Activated naive CD8-positive, alpha-beta T cell treated with anti-CD3 and anti-CD28 coated beads for 36 hours (primary cell): ENCODE data around the gene ACER1. TPM values are rescaled to one million over a fixed set of nuclear protein-coding genes. Genes with fewer than 3 reads are reported as not detected.
"Not testable (repeated sequence)": the region's sequence is repeated elsewhere in the genome, so short reads cannot be mapped to it uniquely, and the experiment has no call there.

Source experiments
- DNase-seq: peaks from one replicate; pipeline ENCODE4 v3.0.0; 2021
- H3K27ac Mint-ChIP-seq: one replicate; pipeline ENCODE4 v1.8.0; 2022; ENCODE audit warnings: mild to moderate bottlenecking, moderate library complexity, mixed read lengths
- H3K27me3 Mint-ChIP-seq: one replicate; pipeline ENCODE4 v1.8.0; 2022; ENCODE audit warnings: mild to moderate bottlenecking, mixed read lengths
- H3K36me3 Mint-ChIP-seq: one replicate; pipeline ENCODE4 v1.8.0; 2021; ENCODE audit warnings: mild to moderate bottlenecking, mixed read lengths
- H3K4me1 Mint-ChIP-seq: one replicate; pipeline ENCODE4 v1.8.0; 2021; ENCODE audit warnings: mixed read lengths
- H3K4me3 Mint-ChIP-seq: one replicate; pipeline ENCODE4 v1.8.0; 2022; ENCODE audit warnings: mild to moderate bottlenecking, moderate library complexity, mixed read lengths
- H3K9me3 Mint-ChIP-seq: one replicate; pipeline ENCODE4 v1.8.0; 2022; ENCODE audit warnings: mixed read lengths
- total RNA-seq, 2 experiments: library from RNA; stranded (reverse); gene quantifications; one replicate each; pipeline ENCODE4 v1.2.3, GENCODE V29; 2021

Gene ACER1
- total RNA-seq, 2 experiments from 2014 or later: not detected

GRCh38 chr19:6362351-6362801, 29.0 kb upstream of the ACER1 start:
- H3K27ac Mint-ChIP-seq: peak overlapping the region; percentile 96
- peaks cover 10% of the 10 kb centered on the region for H3K4me1 Mint-ChIP-seq
- H3K27me3 Mint-ChIP-seq: no peaks in the 10 kb centered on the region
- peak; percentile 35 for DNase-seq
- H3K4me3 Mint-ChIP-seq: peak overlapping the region; percentile 99
- no peaks in the 10 kb centered on the region for H3K9me3 Mint-ChIP-seq
- H3K36me3 Mint-ChIP-seq: peaks cover 36% of the 10 kb centered on the region

- peaks cover 35% of the 10 kb centered on the region for H3K36me3 Mint-ChIP-seq
- peaks cover 10% of the 10 kb centered on the region for H3K4me1 Mint-ChIP-seq
- peak overlapping the region; percentile 99 for H3K4me3 Mint-ChIP-seq
- H3K27ac Mint-ChIP-seq: peak overlapping the region; percentile 96
- H3K9me3 Mint-ChIP-seq: no peaks in the 10 kb centered on the region
- H3K27me3 Mint-ChIP-seq: no peaks in the 10 kb centered on the region
- DNase-seq: no peak
Measured at GRCh38 chr19:6362027-6362350, 28.6 kb upstream of the ACER1 start.

GRCh38 chr19:6360857-6361216, 27.4 kb upstream of the ACER1 start:
- H3K36me3 Mint-ChIP-seq: peaks cover 28% of the 10 kb centered on the region
- not testable (repeated sequence) for H3K9me3 Mint-ChIP-seq, DNase-seq, H3K27me3 Mint-ChIP-seq, H3K4me1 Mint-ChIP-seq
- H3K27ac Mint-ChIP-seq: peak overlapping the region; percentile 96
- peak overlapping the region; percentile 99 for H3K4me3 Mint-ChIP-seq

GRCh38 chr19:6360445-6360844, 27.0 kb upstream of the ACER1 start:
- not testable (repeated sequence) for H3K9me3 Mint-ChIP-seq, DNase-seq, H3K4me3 Mint-ChIP-seq, H3K4me1 Mint-ChIP-seq, H3K27me3 Mint-ChIP-seq
- H3K36me3 Mint-ChIP-seq: peaks cover 24% of the 10 kb centered on the region
- peak overlapping the region; percentile 96 for H3K27ac Mint-ChIP-seq

DNA sequence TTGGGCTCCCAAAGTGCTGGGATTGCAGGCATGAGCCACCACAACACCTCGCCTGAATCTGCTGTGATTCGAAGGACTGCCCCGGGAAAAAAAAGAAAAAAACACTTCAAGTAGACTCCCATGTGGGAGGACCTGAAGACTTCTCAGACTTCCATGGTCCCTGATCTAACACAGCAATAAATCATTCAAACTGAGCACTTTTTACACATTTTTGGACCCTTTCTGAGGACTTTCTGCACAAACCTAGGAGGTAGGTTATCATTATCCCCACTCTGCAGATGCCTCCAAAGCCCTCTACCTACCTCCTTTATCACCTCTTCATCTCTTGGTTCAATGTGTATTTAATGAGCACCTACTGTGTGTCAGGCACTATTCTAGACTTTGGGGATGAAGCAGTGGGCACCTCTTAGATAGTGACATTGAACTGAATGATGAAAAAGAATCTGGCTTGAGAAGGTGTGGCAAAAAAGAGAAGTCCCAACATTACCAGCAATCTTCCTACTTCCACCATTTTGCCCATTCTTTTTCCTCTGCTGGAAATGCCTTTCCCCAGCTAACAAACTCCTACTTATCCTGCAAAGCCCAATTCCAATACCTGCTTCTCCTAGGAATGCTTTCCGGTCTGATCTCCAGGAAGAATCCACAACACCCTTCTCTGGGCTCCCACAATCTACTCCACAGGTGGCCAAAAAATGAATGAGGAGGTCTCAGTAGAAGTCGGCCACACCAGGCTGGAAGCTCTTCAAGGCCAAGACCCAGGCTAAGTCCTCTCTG, 26.3 kb upstream of the ACER1 start:
- Mint-ChIP-seq H3K27ac (no peak overlapping the region), H3K36me3 (peaks cover 20% of the 10 kb centered on the region), H3K4me1 (peaks cover 10% of the 10 kb centered on the region), H3K4me3 (no peak overlapping the region), H3K27me3 (no peaks in the 10 kb centered on the region), H3K9me3 (no peaks in the 10 kb centered on the region)
- DNase-seq: no peak

DNA sequence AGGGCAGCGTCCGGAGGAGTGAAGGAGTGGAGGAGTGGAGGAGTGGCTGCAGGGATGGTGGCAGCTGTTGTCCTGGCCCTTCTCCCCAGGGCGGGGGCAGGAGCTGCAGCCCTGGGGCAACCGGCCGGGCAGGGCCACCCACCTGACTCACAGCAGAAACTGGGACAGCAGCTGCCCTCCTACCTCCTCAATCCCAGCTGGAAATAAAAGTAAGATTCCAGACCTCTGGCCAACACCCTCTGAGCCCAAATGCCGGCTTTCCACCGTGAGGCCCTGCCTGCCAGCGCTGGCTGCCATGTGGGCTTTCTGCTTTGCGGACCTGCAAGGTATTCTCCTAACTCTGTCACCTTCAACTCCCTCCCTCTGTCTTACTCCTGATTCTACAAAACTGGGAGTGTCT, 24.6 kb upstream of the ACER1 start:
- H3K4me3 Mint-ChIP-seq: no peak overlapping the region
- no peak overlapping the region for H3K27ac Mint-ChIP-seq
- no peak for DNase-seq
- peaks cover 2% of the 10 kb centered on the region for H3K4me1 Mint-ChIP-seq
- H3K9me3 Mint-ChIP-seq: no peaks in the 10 kb centered on the region
- peaks cover 9% of the 10 kb centered on the region for H3K36me3 Mint-ChIP-seq
- H3K27me3 Mint-ChIP-seq: no peaks in the 10 kb centered on the region

DNA sequence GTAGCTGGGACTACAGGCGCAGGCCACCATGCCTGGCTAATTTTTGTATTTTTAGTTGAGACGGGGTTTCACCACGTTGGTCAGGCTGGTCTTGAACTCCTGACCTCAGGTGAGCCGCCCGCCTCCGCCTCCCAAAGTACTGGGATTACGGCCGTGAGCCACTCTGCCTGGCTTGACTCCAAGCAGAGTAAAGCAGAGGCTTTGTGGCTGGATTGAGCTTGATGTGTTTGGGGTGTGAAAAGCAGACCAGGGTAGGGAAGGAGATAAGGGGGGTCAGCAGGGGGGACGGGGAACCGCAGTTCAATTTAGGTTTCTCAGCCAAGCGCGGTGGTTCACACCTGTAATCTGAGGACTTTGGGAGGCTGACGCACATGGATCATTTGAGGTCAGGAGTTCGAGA, 23.8 kb upstream of the ACER1 start:
- no peak for DNase-seq
- H3K9me3 Mint-ChIP-seq: no peaks in the 10 kb centered on the region
- H3K27ac Mint-ChIP-seq: no peak overlapping the region
- no peaks in the 10 kb centered on the region for H3K4me1 Mint-ChIP-seq
- H3K4me3 Mint-ChIP-seq: no peak overlapping the region
- H3K27me3 Mint-ChIP-seq: no peaks in the 10 kb centered on the region
- peaks cover 9% of the 10 kb centered on the region for H3K36me3 Mint-ChIP-seq

DNA sequence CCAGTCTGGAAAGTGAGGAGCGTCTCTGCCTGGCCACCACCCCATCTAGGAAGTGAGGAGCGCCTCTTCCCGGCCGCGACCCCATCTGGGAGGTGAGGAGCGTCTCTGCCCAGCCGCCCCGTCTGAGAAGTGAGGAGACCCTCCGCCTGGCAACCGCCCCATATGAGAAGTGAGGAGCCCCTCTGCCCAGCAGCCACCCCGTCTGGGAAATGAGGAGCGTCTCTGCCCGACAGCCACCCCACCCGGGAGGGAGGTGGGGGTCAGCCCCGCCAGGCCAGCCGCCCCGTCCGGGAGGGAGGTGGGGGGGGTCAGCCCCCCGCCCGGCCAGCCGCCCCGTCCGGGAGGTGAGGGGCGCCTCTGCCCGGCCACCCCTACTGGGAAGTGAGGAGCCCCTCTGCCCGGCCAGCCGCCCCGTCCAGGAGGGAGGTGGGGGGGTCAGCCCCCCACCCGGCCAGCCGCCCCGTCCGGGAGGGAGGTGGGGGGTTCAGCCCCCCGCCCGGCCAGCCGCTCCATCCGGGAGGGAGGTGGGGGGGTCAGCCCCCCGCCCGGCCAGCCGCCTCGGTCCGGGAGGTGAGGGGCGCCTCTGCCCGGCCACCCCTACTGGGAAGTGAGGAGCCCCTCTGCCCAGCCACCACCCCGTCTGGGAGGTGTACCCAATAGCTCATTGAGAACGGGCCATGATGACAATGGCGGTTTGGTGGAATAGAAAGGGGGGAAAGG, 22.1 kb upstream of the ACER1 start:
- H3K27ac Mint-ChIP-seq, DNase-seq, H3K4me3 Mint-ChIP-seq, H3K27me3 Mint-ChIP-seq, H3K36me3 Mint-ChIP-seq, H3K9me3 Mint-ChIP-seq, H3K4me1 Mint-ChIP-seq: not testable (repeated sequence)

DNA sequence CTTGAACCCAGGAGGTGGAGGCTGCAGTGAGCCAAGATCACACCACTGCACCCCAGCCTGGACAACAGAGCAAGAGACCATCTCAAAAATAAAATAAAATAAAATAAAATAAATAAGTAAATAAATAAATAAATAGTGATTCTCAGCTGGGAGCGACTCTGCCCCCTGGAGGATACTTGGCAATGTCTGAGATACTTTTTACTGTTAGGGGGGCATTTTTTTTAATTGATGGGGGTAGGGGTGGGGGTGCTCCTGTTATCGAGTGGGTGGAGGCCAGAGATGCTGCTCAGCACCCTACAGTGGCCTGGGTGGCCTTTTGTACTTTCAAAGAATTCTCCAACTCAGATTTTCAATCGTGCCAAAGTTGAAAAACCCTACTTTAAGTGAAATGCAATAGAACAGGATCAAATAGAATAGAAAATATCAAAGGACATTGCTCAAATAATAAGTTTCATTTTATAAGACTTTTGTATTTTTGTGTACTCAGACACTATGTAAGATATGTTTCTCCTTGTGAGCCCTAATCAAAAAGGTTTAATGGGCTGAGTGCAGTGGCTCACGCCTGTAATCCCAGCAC, 20.8 kb upstream of the ACER1 start:
- Mint-ChIP-seq H3K27me3 (no peaks in the 10 kb centered on the region), H3K4me1 (no peaks in the 10 kb centered on the region), H3K27ac (no peak overlapping the region), H3K9me3 (no peaks in the 10 kb centered on the region), H3K36me3 (peaks cover 9% of the 10 kb centered on the region), H3K4me3 (no peak overlapping the region)
- DNase-seq: no peak

GRCh38 chr19:6352381-6353165, 19.2 kb upstream of the ACER1 start:
- Mint-ChIP-seq H3K36me3 (peaks cover 9% of the 10 kb centered on the region), H3K4me1 (no peaks in the 10 kb centered on the region)

GRCh38 chr19:6350688-6351087, 17.3 kb upstream of the ACER1 start:
- Mint-ChIP-seq H3K27ac (no peak overlapping the region), H3K4me1 (no peaks in the 10 kb centered on the region), H3K36me3 (peaks cover 9% of the 10 kb centered on the region), H3K4me3 (no peak overlapping the region), H3K27me3 (no peaks in the 10 kb centered on the region), H3K9me3 (no peaks in the 10 kb centered on the region)
- DNase-seq: no peak

More at GRCh38 chr19:6352381-6353165, 19.2 kb upstream of the ACER1 start:
- no peak for DNase-seq
- H3K9me3 Mint-ChIP-seq: no peaks in the 10 kb centered on the region
- H3K27ac Mint-ChIP-seq: no peak overlapping the region
- H3K27me3 Mint-ChIP-seq: no peaks in the 10 kb centered on the region
- H3K4me3 Mint-ChIP-seq: no peak overlapping the region

DNA sequence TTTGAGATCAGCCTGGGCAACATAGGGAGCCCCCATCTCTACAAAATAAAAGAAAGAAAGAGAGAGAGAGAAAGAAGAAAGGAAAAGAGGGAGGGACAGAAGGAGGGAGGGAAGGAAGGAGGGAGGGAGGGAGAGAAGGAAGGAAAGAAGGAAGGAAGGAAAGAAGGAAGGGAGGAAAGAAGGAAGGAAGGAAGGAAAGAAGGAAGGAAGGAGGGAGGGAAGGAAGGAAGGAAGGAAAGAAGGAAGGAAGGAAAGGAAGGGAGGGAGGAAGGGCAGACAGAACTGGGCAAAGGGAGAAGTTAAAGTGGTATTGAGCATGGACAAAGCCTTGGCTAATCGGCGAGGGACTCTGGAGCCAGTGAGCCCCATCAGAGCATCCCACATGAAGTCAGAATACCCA, 15.9 kb upstream of the ACER1 start:
- not testable (repeated sequence) for H3K36me3 Mint-ChIP-seq

GRCh38 chr19:6343462-6343861, 10.1 kb upstream of the ACER1 start:
- Mint-ChIP-seq H3K27me3 (no peaks in the 10 kb centered on the region), H3K4me1 (peaks cover 10% of the 10 kb centered on the region), H3K9me3 (peaks cover 7% of the 10 kb centered on the region), H3K27ac (no peak overlapping the region), H3K4me3 (no peak overlapping the region), H3K36me3 (peaks cover 10% of the 10 kb centered on the region)
- DNase-seq: no peak

More for the DNA sequence above, 15.9 kb upstream of the ACER1 start:
- H3K27ac Mint-ChIP-seq, H3K4me3 Mint-ChIP-seq, DNase-seq, H3K9me3 Mint-ChIP-seq, H3K4me1 Mint-ChIP-seq, H3K27me3 Mint-ChIP-seq: not testable (repeated sequence)

DNA sequence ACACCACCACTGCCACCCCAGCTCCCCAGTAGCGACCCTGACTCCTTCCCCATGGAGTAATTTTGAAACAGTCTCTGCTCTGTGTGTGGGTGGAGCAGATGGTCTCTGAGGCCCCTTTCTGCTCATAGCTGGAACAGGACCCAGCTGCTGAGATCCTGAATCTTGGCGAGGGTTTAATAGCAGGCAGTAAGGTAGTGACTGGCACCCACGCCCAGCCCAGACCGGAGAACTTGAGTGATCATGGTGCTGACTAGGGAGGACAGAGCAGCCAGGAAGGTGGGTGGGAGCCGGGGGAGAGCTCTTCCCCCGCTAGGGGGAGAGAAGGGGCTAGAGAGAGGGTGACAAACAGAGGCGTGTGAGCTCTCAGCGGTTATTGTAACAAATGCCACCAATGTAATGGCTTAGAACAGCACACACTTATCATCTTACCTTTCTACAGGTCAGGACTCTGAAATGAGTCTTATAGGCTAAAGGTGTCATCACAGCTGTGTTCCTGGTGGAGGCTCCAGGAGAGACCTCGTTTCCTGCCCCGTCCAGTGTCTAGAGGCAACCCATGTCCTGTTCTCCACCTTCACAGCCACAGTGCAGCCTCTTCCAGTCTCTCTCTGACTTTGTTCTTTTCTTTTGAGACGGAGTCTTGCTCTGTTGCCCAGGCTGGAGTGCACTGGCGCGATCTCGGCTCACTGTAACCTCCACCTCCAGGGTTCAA, 7.2 kb upstream of the ACER1 start:
- Mint-ChIP-seq H3K27me3 (no peaks in the 10 kb centered on the region), H3K27ac (no peak overlapping the region), H3K9me3 (peaks cover 7% of the 10 kb centered on the region), H3K4me1 (peaks cover 10% of the 10 kb centered on the region), H3K36me3 (peaks cover 10% of the 10 kb centered on the region), H3K4me3 (no peak overlapping the region)
- no peak for DNase-seq
